ENCODE measurements around the gene SPATS2. TPM values are rescaled to one million over a fixed set of nuclear protein-coding genes. Genes with fewer than 3 reads are reported as not detected.
"Not testable (repeated sequence)": the region's sequence is repeated elsewhere in the genome, so short reads cannot be mapped to it uniquely, and the experiment has no call there.

The SPATS2 gene
- total RNA-seq, 1 donor from 2014 or later: 16.2 TPM

GRCh38 chr12:49489154-49489553, 121.9 kb downstream of the SPATS2 start:
- H3K9me3 Mint-ChIP-seq: no peaks in the 10 kb centered on the region
- no peak for DNase-seq
- no peaks in the 10 kb centered on the region for H3K27me3 Mint-ChIP-seq
- H3K4me3 Mint-ChIP-seq: no peak overlapping the region
- H3K4me1 Mint-ChIP-seq: no peaks in the 10 kb centered on the region
- H3K27ac Mint-ChIP-seq: no peak overlapping the region
- peaks cover 2% of the 10 kb centered on the region for H3K36me3 Mint-ChIP-seq (ENCODE audit: low read depth)
- intact Hi-C loops (cut with micrococcal nuclease): no loop called here

- intact Hi-C loops (cut with micrococcal nuclease): no loop called here
- Mint-ChIP-seq H3K4me3 (no peak overlapping the region), H3K27me3 (no peaks in the 10 kb centered on the region), H3K36me3 (ENCODE audit: low read depth) (peaks cover 2% of the 10 kb centered on the region), H3K4me1 (no peaks in the 10 kb centered on the region), H3K27ac (no peak overlapping the region), H3K9me3 (no peaks in the 10 kb centered on the region)
- no peak for DNase-seq
These were observed 122.5 kb downstream of the SPATS2 start for GRCh38 chr12:49489720-49490119.

- intact Hi-C loops (cut with micrococcal nuclease): no loop called here
- peaks cover 3% of the 10 kb centered on the region for H3K36me3 Mint-ChIP-seq (ENCODE audit: low read depth)
- no peaks in the 10 kb centered on the region for H3K27me3 Mint-ChIP-seq
- no peak for DNase-seq
- H3K4me3 Mint-ChIP-seq: no peak overlapping the region
- H3K27ac Mint-ChIP-seq: no peak overlapping the region
- H3K4me1 Mint-ChIP-seq: no peaks in the 10 kb centered on the region
- H3K9me3 Mint-ChIP-seq: no peaks in the 10 kb centered on the region
These were observed 124.6 kb downstream of the SPATS2 start for GRCh38 chr12:49491823-49492222.

- no peaks in the 10 kb centered on the region for H3K27me3 Mint-ChIP-seq
- no peaks in the 10 kb centered on the region for H3K9me3 Mint-ChIP-seq
- intact Hi-C loops (cut with micrococcal nuclease): no loop called here
- DNase-seq: no peak
- H3K36me3 Mint-ChIP-seq (ENCODE audit: low read depth): peaks cover 3% of the 10 kb centered on the region
- no peak overlapping the region for H3K4me3 Mint-ChIP-seq
- H3K4me1 Mint-ChIP-seq: no peaks in the 10 kb centered on the region
- no peak overlapping the region for H3K27ac Mint-ChIP-seq
These were observed 126.6 kb downstream of the SPATS2 start for GRCh38 chr12:49493900-49494299.

GRCh38 chr12:49496417-49497360, 129.4 kb downstream of the SPATS2 start:
- Mint-ChIP-seq H3K27me3 (no peaks in the 10 kb centered on the region), H3K36me3 (ENCODE audit: low read depth) (peaks cover 7% of the 10 kb centered on the region), H3K9me3 (no peaks in the 10 kb centered on the region), H3K4me3 (no peak overlapping the region), H3K4me1 (peaks cover under 1% of the 10 kb centered on the region), H3K27ac (no peak overlapping the region)
- intact Hi-C loops (cut with micrococcal nuclease): no loop called here
- no peak for DNase-seq

- no peak overlapping the region for H3K27ac Mint-ChIP-seq
- peaks cover 6% of the 10 kb centered on the region for H3K36me3 Mint-ChIP-seq (ENCODE audit: low read depth)
- no peak for DNase-seq
- intact Hi-C loops (cut with micrococcal nuclease): no loop called here
- H3K4me1 Mint-ChIP-seq: peaks cover 3% of the 10 kb centered on the region
- H3K4me3 Mint-ChIP-seq: no peak overlapping the region
- no peaks in the 10 kb centered on the region for H3K27me3 Mint-ChIP-seq
- H3K9me3 Mint-ChIP-seq: no peaks in the 10 kb centered on the region
These were observed 134.6 kb downstream of the SPATS2 start for GRCh38 chr12:49501895-49502294.

GRCh38 chr12:49502590-49502989, 135.3 kb downstream of the SPATS2 start:
- Mint-ChIP-seq H3K36me3 (ENCODE audit: low read depth) (peaks cover 6% of the 10 kb centered on the region), H3K4me1 (peaks cover 3% of the 10 kb centered on the region), H3K4me3 (no peak overlapping the region), H3K27me3 (no peaks in the 10 kb centered on the region), H3K9me3 (no peaks in the 10 kb centered on the region), H3K27ac (no peak overlapping the region)
- intact Hi-C loops (cut with micrococcal nuclease): no loop called here
- no peak for DNase-seq

GRCh38 chr12:49503674-49504180, 136.5 kb downstream of the SPATS2 start:
- peaks cover 3% of the 10 kb centered on the region for H3K4me1 Mint-ChIP-seq
- H3K9me3 Mint-ChIP-seq: no peaks in the 10 kb centered on the region
- H3K4me3 Mint-ChIP-seq: no peak overlapping the region
- intact Hi-C loops (cut with micrococcal nuclease): no loop called here
- H3K27ac Mint-ChIP-seq: no peak overlapping the region
- peaks cover 6% of the 10 kb centered on the region for H3K36me3 Mint-ChIP-seq (ENCODE audit: low read depth)
- H3K27me3 Mint-ChIP-seq: no peaks in the 10 kb centered on the region
- DNase-seq: no peak

- intact Hi-C loops (cut with micrococcal nuclease): no loop called here
- no peak overlapping the region for H3K27ac Mint-ChIP-seq
- H3K36me3 Mint-ChIP-seq (ENCODE audit: low read depth): peaks cover 1% of the 10 kb centered on the region
- DNase-seq: no peak
- H3K27me3 Mint-ChIP-seq: no peaks in the 10 kb centered on the region
- no peaks in the 10 kb centered on the region for H3K9me3 Mint-ChIP-seq
- peaks cover 3% of the 10 kb centered on the region for H3K4me1 Mint-ChIP-seq
- H3K4me3 Mint-ChIP-seq: no peak overlapping the region
These were observed 138.4 kb downstream of the SPATS2 start for GRCh38 chr12:49505672-49506071.

- no peak overlapping the region for H3K4me3 Mint-ChIP-seq
These were observed 139.9 kb downstream of the SPATS2 start for GRCh38 chr12:49507139-49507538.

GRCh38 chr12:49509681-49510080, 142.4 kb downstream of the SPATS2 start:
- H3K27me3 Mint-ChIP-seq; H3K9me3 Mint-ChIP-seq; H3K27ac Mint-ChIP-seq; H3K36me3 Mint-ChIP-seq (ENCODE audit: low read depth); H3K4me3 Mint-ChIP-seq; H3K4me1 Mint-ChIP-seq; DNase-seq: not testable (repeated sequence)
- intact Hi-C loops (cut with micrococcal nuclease): loop anchor here (5.0 kb wide), 1 partner anchor 222 kb away; no protein-coding TSS in a partner anchor

More at GRCh38 chr12:49507139-49507538, 139.9 kb downstream of the SPATS2 start:
- intact Hi-C loops (cut with micrococcal nuclease): no loop called here
- H3K27me3 Mint-ChIP-seq: no peaks in the 10 kb centered on the region
- DNase-seq: no peak
- peaks cover 1% of the 10 kb centered on the region for H3K36me3 Mint-ChIP-seq (ENCODE audit: low read depth)
- no peaks in the 10 kb centered on the region for H3K4me1 Mint-ChIP-seq
- no peak overlapping the region for H3K27ac Mint-ChIP-seq
- H3K9me3 Mint-ChIP-seq: no peaks in the 10 kb centered on the region

- intact Hi-C loops (cut with micrococcal nuclease): loop anchor here (5.0 kb wide), 1 partner anchor 224 kb away; no protein-coding TSS in a partner anchor
- DNase-seq: no peak
These were observed 144.1 kb downstream of the SPATS2 start for GRCh38 chr12:49511410-49511809.

GRCh38 chr12:49512546-49512945, 145.3 kb downstream of the SPATS2 start:
- Mint-ChIP-seq H3K9me3 (no peaks in the 10 kb centered on the region), H3K36me3 (ENCODE audit: low read depth) (peaks cover 1% of the 10 kb centered on the region)
- intact Hi-C loops (cut with micrococcal nuclease): loop anchor here (5.0 kb wide), 1 partner anchor 225 kb away; no protein-coding TSS in a partner anchor

More at GRCh38 chr12:49511410-49511809, 144.1 kb downstream of the SPATS2 start:
- H3K27me3 Mint-ChIP-seq: no peaks in the 10 kb centered on the region
- H3K4me3 Mint-ChIP-seq: no peak overlapping the region
- no peak overlapping the region for H3K27ac Mint-ChIP-seq
- H3K9me3 Mint-ChIP-seq: no peaks in the 10 kb centered on the region
- no peaks in the 10 kb centered on the region for H3K36me3 Mint-ChIP-seq (ENCODE audit: low read depth)
- H3K4me1 Mint-ChIP-seq: no peaks in the 10 kb centered on the region

GRCh38 chr12:49515266-49515665, 148.0 kb downstream of the SPATS2 start:
- intact Hi-C loops (cut with micrococcal nuclease): no loop called here
- DNase-seq: no peak
- no peaks in the 10 kb centered on the region for H3K27me3 Mint-ChIP-seq

More at GRCh38 chr12:49512546-49512945, 145.3 kb downstream of the SPATS2 start:
- DNase-seq: no peak
- Mint-ChIP-seq H3K27ac (no peak overlapping the region), H3K27me3 (no peaks in the 10 kb centered on the region), H3K4me3 (no peak overlapping the region), H3K4me1 (no peaks in the 10 kb centered on the region)

More at GRCh38 chr12:49515266-49515665, 148.0 kb downstream of the SPATS2 start:
- Mint-ChIP-seq H3K27ac (no peak overlapping the region), H3K4me1 (peaks cover 10% of the 10 kb centered on the region), H3K36me3 (ENCODE audit: low read depth) (peaks cover 1% of the 10 kb centered on the region), H3K4me3 (no peak overlapping the region), H3K9me3 (no peaks in the 10 kb centered on the region)

Measured in activated CD4-positive, alpha-beta T cell treated with anti-CD3 and anti-CD28 coated beads, Interleukin-2, amount 10 ng/mL, durations not matched to agents 24 days and 14 days (primary cell).